Amygdala (tissue), 56 donors: Measurements from ENCODE around the gene SCUBE3.
A peak's percentile ranks its signal among the peaks of the same experiment; 100 is the strongest.

Experiments
- DNase-seq, 56 donors: peaks; one replicate each; lab custom pipeline; 2025; lab: John Stamatoyannopoulos, UW

SCUBE3 gene

GRCh38 chr6:35237476-35237875, 23.7 kb downstream of the SCUBE3 start:
- DNase-seq = no peak

- DNase-seq = no peak
Measured at GRCh38 chr6:35238843-35239289, 25.1 kb downstream of the SCUBE3 start.

DNA sequence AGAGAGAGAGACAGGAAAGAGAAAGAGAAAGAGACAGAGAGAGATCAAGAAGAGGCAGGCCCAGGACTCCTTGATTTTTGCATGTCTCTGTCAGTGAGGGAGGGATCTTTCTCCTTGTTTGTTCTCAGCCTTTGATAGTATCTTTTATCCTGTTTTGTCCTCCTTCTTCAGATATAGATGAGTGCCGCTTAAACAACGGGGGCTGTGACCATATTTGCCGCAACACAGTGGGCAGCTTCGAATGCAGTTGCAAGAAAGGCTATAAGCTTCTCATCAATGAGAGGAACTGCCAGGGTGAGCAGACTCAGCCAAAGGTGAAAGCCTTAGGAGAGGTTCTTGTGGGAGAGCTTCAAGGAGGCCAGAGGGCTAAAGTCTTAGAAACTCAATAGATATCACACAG, 25.8 kb downstream of the SCUBE3 start:
- no peak for DNase-seq

- peak in 49 of 56 donors; percentile 6 to 78 (median 37) for DNase-seq
Measured at GRCh38 chr6:35240838-35241801, 27.4 kb downstream of the SCUBE3 start.

DNA sequence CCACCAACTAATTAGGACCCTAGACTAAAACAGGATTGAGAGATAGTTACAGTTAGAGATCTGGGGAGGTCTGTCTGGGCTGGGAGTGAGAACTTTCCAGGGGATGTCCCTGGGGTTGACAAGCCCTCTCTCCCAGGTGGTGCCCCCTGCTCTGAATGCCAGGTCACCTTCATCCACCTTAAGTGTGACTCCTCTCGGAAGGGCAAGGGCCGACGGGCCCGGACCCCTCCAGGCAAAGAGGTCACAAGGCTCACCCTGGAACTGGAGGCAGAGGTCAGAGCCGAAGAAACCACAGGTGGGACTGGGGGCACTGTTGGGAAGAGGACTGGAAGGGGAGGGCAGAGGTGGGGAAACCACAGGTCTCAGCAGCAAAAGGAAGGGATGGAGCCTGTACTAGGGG, 28.7 kb downstream of the SCUBE3 start:
- no peak for DNase-seq

- DNase-seq = no peak
Measured at GRCh38 chr6:35242906-35243305, 29.1 kb downstream of the SCUBE3 start.

- no peak for DNase-seq
Measured at GRCh38 chr6:35243386-35243958, 29.7 kb downstream of the SCUBE3 start.

- DNase-seq = no peak
Measured at GRCh38 chr6:35244551-35244950, 30.8 kb downstream of the SCUBE3 start.

DNA sequence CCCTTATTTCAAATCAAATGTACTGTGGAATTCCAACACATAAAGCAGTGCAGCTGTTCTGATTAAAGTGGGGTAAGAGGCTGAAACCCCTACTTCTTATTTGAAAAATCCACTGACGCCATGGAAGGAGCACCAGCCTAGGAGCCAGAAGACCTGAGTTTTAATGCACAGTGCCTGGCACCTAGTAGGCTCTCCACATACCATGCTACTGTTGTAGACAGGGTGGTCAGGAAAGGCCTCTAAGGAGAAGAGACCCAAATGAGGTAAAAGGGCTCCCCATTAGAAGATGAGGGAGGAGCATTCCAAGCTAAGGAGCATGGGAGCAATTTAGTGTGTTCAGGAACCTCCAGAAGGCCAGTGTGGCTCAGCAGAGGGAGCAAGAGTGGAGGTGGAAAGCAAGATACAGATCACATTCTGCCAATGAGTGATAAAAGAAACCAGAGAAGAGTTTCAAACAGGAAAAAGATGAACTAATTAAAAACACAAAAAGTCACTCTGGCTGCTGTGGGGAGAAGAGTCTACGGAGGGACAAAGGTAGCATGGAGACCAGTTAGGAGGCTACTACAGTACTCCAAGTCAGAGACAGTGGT, 34.0 kb downstream of the SCUBE3 start:
- DNase-seq = no peak

- DNase-seq = no peak
Measured at GRCh38 chr6:35248300-35248699, 34.5 kb downstream of the SCUBE3 start.

- peak in 4 of 56 donors; percentile 6 to 13 (median 10) for DNase-seq
Measured at GRCh38 chr6:35248965-35249364, 35.2 kb downstream of the SCUBE3 start.

GRCh38 chr6:35251949-35252348, 38.2 kb downstream of the SCUBE3 start:
- DNase-seq = no peak

- DNase-seq = no peak
Measured at GRCh38 chr6:35253249-35253648, 39.5 kb downstream of the SCUBE3 start.

DNA sequence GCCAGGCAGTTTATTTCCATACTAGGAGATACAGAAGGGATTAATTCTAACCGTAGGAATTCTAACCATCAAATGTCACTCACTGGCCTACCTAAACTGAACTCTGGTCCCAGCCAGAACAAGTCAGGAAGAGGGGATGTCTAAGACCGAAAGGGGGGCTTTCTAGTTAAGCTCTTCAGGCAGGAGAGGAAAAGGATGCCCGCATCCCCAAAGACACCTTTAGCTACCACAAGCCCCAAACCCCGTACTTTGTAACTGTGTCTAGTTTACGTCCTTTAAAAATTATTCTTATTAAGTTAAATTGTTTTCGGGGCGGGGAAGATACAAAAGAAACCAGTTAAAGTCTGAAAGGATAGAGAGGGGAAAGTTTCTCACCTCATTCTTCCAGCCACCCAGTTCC, 44.6 kb downstream of the SCUBE3 start:
- DNase-seq = no peak

DNA sequence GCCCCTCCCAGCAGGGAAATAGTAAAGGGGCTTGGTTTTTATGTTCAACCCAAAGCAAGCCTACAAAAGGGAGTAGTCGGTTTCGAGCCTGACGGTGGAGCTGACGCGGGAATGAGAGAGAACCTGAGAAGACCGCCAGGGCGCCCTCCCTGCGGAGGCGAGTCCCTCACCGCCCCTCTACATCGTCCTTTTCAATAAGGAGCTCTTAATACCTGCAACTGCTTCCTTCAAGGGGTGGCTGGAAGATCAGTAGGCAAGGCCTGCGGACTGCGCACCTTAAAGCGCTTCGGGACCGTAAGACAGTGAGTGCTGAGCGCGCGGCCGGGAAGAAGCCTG, 45.1 kb downstream of the SCUBE3 start:
- peak in 12 of 56 donors; percentile 27 to 66 (median 53) for DNase-seq

DNA sequence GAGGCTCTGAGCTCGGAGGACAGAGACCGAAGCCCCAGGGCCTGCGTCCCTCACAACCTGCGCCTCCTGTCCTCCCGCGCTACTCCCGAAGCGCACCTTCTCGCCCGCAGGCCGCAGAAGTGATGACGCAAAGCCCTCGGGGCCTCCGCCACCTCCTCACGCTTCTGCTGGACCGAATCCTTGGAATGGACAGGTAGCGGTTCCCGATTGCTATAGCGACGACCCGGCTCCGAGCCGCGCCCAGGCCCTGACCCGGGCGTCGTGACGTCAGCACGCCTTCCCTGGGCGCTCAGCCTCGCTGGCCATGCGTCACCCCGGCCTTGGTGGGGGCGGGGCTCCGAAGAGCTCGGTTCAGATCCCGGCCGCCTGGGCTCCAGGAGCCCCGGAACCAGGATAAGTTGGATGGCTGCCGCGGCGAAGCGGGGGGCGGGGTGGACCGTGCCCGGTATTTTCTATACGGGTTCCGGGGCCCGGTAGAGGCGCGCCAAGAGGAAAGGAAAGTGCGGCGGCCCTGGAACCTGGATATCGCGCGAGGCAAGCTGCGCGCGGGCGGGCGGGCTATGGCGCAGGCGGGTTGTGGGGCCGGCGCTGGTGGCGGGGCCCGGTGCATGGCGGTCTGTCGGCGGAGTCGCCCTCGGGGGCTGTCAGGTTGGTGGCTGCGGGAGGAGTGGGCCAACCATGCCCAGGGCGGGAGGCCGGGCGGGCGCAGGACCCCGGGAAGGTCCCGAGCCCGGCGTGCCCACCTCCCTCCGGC, 45.6 kb downstream of the SCUBE3 start, which contains the start of gene ZNF76:
Gene ZNF76 (plus strand): TSS at position 542 of the 754 bp plus-strand sequence. CDS start 21,417 bp downstream, outside the sequence.
- peak; percentile 60 to 98 (median 94) for DNase-seq

DNA sequence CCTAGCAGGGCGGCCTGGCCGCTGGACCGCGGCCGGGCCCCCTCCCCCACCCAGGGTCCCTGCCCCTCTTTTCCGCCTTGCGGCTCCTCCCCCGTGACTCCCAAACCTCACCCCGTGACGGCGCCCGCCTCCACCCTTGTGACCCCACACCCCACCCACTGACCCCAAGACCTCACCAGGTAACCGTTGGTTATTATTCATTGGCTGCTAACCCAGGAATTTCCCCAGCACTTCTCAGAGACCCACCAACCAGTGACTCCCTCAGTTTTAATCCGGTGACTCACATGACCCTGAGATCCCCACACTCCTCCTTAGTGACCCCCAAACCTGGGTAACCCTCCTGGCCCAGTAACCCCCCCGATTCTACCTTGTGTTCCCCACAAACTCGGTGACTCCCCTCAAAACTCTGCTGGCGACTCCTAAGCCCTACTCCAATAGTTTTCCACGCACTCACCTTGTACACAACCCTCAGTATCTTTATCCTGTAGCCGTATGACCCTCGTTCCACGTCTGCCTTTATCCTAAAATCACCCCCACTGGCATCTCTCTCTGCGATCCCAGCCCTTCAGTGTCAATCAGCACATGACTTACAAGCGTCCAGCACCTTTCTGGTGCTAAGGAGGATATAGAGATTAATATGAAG, 46.3 kb downstream of the SCUBE3 start:
- peak in 29 of 56 donors; percentile 21 to 85 (median 56) for DNase-seq

- DNase-seq = no peak
Measured at GRCh38 chr6:35260591-35261570, 47.1 kb downstream of the SCUBE3 start.

DNA sequence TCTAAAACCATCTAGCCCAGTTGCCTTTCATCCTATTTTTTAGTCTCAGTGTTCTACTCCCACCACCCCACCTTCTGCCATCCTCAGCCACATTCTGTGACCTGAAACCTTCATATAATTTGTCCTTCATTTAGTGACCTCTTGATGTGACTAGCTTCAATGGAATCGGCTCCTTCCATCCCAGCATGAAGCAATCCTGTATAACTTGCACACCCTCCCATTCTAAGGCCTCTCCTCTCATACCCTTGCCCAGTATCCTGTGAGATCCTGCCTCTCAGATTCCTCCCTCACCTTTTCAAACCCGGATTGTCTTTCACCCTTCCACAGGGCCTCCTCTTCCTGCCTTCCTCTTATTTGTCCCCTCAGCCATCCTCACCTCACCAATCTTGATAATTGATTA, 48.8 kb downstream of the SCUBE3 start:
- DNase-seq = no peak
